ENCODE measurements around the gene MAPK10. TPM values are rescaled to one million over a fixed set of nuclear protein-coding genes. Genes with fewer than 3 reads are reported as not detected.

The MAPK10 gene
- total and polyA plus RNA-seq, 4 donors = 0.82 to 3.6 (median 2.3) TPM

DNA sequence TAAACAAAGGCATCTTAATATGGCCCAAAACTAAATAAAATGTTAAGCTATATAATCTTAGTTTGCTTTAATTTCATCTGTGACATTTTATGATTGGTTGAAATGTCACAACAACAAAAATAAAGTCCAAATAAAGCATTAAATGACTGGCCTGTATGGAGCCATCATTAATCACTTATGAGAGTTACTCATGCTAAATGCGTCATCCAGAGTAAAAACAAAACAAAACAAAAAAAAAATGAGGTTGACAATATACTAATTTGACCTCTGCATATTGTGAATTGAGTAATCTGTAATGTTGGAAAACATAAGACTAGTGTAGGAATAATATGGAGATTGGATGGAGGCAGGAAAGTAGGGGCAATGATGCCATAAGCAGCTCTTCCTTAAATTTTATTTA is 139.7 kb downstream of the MAPK10 start:
- TF ChIP-seq, protein P1, sequence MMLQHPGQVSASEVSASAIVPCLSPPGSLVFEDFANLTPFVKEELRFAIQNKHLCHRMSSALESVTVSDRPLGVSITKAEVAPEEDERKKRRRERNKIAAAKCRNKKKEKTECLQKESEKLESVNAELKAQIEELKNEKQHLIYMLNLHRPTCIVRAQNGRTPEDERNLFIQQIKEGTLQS (IDR thresholded peaks at IDR 0.05) = no peak
- no peak for TF ChIP-seq HNF4G (IDR thresholded peaks at IDR 0.05)
- no peak for TF ChIP-seq YY1 (IDR thresholded peaks at IDR 0.05)
- Histone ChIP-seq H3K4me3 (ENCODE audit: low read depth in 1 of 3, low read length in 3 of 3) (no peak overlapping the region), H3K9ac (ENCODE audit: low read depth in 1 of 2, low read length in 2 of 2) (no peak overlapping the region), H3K36me3 (ENCODE audit: control insufficient read depth in 4 of 4, insufficient read depth in 3 of 4, low read depth in 1 of 4, low read length in 3 of 4) (no peaks in the 10 kb centered on the region), H3K27ac (ENCODE audit: low read depth in 1 of 2, low read length in 2 of 2) (no peak overlapping the region), H3K9me3 (ENCODE audit: control insufficient read depth in 4 of 4, low read length in 3 of 4) (no peaks in the 10 kb centered on the region), H3K4me1 (ENCODE audit: control insufficient read depth in 4 of 4, insufficient read depth in 4 of 4, low read length in 3 of 4) (no peaks in the 10 kb centered on the region), H3K27me3 (ENCODE audit: control insufficient read depth in 4 of 4, insufficient read depth in 4 of 4, low read length in 3 of 4) (no peaks in the 10 kb centered on the region)
- DNase-seq (ENCODE audit: low spot score) = no peak
- WGBS = 76% methylated on average over 1 of the region's 1 CpG

- H3K9ac ChIP-seq (ENCODE audit: low read depth in 1 of 2, low read length in 2 of 2) = no peak overlapping the region
- DNase-seq (ENCODE audit: low spot score) = no peak
- no peaks in the 10 kb centered on the region for H3K4me1 ChIP-seq (ENCODE audit: control insufficient read depth in 4 of 4, insufficient read depth in 4 of 4, low read length in 3 of 4)
- no peaks in the 10 kb centered on the region for H3K27me3 ChIP-seq (ENCODE audit: control insufficient read depth in 4 of 4, insufficient read depth in 4 of 4, low read length in 3 of 4)
- no peak overlapping the region for H3K4me3 ChIP-seq (ENCODE audit: low read depth in 1 of 3, low read length in 3 of 3)
- no peak overlapping the region for H3K27ac ChIP-seq (ENCODE audit: low read depth in 1 of 2, low read length in 2 of 2)
- 29% methylated on average over 5 of the region's 5 CpGs for WGBS
- H3K9me3 ChIP-seq (ENCODE audit: control insufficient read depth in 4 of 4, low read length in 3 of 4) = no peaks in the 10 kb centered on the region
- H3K36me3 ChIP-seq (ENCODE audit: control insufficient read depth in 4 of 4, insufficient read depth in 3 of 4, low read depth in 1 of 4, low read length in 3 of 4) = no peaks in the 10 kb centered on the region
- TF ChIP-seq, protein P2, sequence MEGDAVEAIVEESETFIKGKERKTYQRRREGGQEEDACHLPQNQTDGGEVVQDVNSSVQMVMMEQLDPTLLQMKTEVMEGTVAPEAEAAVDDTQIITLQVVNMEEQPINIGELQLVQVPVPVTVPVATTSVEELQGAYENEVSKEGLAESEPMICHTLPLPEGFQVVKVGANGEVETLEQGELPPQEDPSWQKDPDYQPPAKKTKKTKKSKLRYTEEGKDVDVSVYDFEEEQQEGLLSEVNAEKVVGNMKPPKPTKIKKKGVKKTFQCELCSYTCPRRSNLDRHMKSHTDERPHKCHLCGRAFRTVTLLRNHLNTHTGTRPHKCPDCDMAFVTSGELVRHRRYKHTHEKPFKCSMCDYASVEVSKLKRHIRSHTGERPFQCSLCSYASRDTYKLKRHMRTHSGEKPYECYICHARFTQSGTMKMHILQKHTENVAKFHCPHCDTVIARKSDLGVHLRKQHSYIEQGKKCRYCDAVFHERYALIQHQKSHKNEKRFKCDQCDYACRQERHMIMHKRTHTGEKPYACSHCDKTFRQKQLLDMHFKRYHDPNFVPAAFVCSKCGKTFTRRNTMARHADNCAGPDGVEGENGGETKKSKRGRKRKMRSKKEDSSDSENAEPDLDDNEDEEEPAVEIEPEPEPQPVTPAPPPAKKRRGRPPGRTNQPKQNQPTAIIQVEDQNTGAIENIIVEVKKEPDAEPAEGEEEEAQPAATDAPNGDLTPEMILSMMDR (IDR thresholded peaks at IDR 0.05; ENCODE audit: low read depth, low read length, missing input control) = no peak
- TF ChIP-seq HNF4A (conservative IDR thresholded peaks at IDR 0.05) (no peak), JUND (IDR thresholded peaks at IDR 0.05) (no peak), GABPA (IDR thresholded peaks at IDR 0.05 in 1 of 2, conservative IDR thresholded peaks at IDR 0.05 in 1 of 2) (no peak), MAX (IDR thresholded peaks at IDR 0.05) (no peak), FOXA2 (IDR thresholded peaks at IDR 0.05) (no peak), NR2F2 (IDR thresholded peaks at IDR 0.05) (no peak), YY1 (IDR thresholded peaks at IDR 0.05) (no peak), HNF4G (IDR thresholded peaks at IDR 0.05) (no peak), FOXA1 (IDR thresholded peaks at IDR 0.05) (no peak), SP1 (IDR thresholded peaks at IDR 0.05) (no peak), TAF1 (conservative IDR thresholded peaks at IDR 0.05) (no peak), EGR1 (IDR thresholded peaks at IDR 0.05; ENCODE audit: low read depth in 2 of 2) (no peak), RXRA (IDR thresholded peaks at IDR 0.05) (no peak)
- TF ChIP-seq, protein P3, sequence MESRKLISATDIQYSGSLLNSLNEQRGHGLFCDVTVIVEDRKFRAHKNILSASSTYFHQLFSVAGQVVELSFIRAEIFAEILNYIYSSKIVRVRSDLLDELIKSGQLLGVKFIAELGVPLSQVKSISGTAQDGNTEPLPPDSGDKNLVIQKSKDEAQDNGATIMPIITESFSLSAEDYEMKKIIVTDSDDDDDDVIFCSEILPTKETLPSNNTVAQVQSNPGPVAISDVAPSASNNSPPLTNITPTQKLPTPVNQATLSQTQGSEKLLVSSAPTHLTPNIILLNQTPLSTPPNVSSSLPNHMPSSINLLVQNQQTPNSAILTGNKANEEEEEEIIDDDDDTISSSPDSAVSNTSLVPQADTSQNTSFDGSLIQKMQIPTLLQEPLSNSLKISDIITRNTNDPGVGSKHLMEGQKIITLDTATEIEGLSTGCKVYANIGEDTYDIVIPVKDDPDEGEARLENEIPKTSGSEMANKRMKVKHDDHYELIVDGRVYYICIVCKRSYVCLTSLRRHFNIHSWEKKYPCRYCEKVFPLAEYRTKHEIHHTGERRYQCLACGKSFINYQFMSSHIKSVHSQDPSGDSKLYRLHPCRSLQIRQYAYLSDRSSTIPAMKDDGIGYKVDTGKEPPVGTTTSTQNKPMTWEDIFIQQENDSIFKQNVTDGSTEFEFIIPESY (IDR thresholded peaks at IDR 0.05) = no peak
- TF ChIP-seq, protein P1 (IDR thresholded peaks at IDR 0.05) = no peak
- TF ChIP-seq, protein P4, sequence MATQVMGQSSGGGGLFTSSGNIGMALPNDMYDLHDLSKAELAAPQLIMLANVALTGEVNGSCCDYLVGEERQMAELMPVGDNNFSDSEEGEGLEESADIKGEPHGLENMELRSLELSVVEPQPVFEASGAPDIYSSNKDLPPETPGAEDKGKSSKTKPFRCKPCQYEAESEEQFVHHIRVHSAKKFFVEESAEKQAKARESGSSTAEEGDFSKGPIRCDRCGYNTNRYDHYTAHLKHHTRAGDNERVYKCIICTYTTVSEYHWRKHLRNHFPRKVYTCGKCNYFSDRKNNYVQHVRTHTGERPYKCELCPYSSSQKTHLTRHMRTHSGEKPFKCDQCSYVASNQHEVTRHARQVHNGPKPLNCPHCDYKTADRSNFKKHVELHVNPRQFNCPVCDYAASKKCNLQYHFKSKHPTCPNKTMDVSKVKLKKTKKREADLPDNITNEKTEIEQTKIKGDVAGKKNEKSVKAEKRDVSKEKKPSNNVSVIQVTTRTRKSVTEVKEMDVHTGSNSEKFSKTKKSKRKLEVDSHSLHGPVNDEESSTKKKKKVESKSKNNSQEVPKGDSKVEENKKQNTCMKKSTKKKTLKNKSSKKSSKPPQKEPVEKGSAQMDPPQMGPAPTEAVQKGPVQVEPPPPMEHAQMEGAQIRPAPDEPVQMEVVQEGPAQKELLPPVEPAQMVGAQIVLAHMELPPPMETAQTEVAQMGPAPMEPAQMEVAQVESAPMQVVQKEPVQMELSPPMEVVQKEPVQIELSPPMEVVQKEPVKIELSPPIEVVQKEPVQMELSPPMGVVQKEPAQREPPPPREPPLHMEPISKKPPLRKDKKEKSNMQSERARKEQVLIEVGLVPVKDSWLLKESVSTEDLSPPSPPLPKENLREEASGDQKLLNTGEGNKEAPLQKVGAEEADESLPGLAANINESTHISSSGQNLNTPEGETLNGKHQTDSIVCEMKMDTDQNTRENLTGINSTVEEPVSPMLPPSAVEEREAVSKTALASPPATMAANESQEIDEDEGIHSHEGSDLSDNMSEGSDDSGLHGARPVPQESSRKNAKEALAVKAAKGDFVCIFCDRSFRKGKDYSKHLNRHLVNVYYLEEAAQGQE (IDR thresholded peaks at IDR 0.05) = no peak
Observed at GRCh38 chr4:86218746-86219473, 140.9 kb downstream of the MAPK10 start.

Measured in liver (tissue), 9 donors.